KMS-11 (cell line): ENCODE results near the gene PPA2.

ENCODE experiments used
- H2AFZ ChIP-seq: fragments of 200-600 bp; sonication (generic); 2 replicates; pipeline ENCODE4 v1.6.1; 2016; ENCODE audit warnings: antibody characterized with exemption, mixed run types, low read depth
- H3K27ac ChIP-seq: fragments of 200-600 bp; sonication (generic); 2 replicates; pipeline ENCODE4 v1.6.1; 2016; ENCODE audit warnings: mild to moderate bottlenecking, mixed run types
- H3K27me3 ChIP-seq: fragments of 200-600 bp; sonication (generic); 2 replicates; pipeline ENCODE4 v1.6.1; 2017; ENCODE audit warnings: mild to moderate bottlenecking, low read depth, mixed run types, moderate library complexity; ENCODE audit not compliant: insufficient read depth
- H3K36me3 ChIP-seq: fragments of 200-600 bp; sonication (generic); 2 replicates; pipeline ENCODE4 v1.6.1; 2017; ENCODE audit warnings: mild to moderate bottlenecking, mixed run types; ENCODE audit not compliant: insufficient read depth
- H3K4me1 ChIP-seq: fragments of 200-600 bp; sonication (generic); 2 replicates; pipeline ENCODE4 v1.6.1; 2016; ENCODE audit warnings: mild to moderate bottlenecking, low read depth, mixed run types; ENCODE audit not compliant: poor library complexity, severe bottlenecking
- H3K4me2 ChIP-seq: fragments of 200-600 bp; sonication (generic); 2 replicates; pipeline ENCODE4 v1.7.0; 2016; ENCODE audit warnings: mild to moderate bottlenecking, mixed run types
- H3K4me3 ChIP-seq: fragments of 200-600 bp; sonication (generic); IDR thresholded peaks from 2 replicates; pipeline ENCODE4 v1.6.1; 2017; ENCODE audit warnings: low read depth, low read length, mixed read lengths; ENCODE audit not compliant: insufficient read depth
- H3K79me2 ChIP-seq: fragments of 200-600 bp; sonication (generic); 2 replicates; pipeline ENCODE4 v1.6.1; 2016; ENCODE audit warnings: low read depth, mixed run types; ENCODE audit not compliant: insufficient read depth
- H3K9ac ChIP-seq: fragments of 200-600 bp; sonication (generic); 2 replicates; pipeline ENCODE4 v1.6.1; 2016; ENCODE audit warnings: mild to moderate bottlenecking, mixed run types
- H4K20me1 ChIP-seq: fragments of 200-600 bp; sonication (generic); 2 replicates; pipeline ENCODE4 v1.6.1; 2016; ENCODE audit warnings: mild to moderate bottlenecking, mixed run types; ENCODE audit not compliant: insufficient read depth
- TF ChIP-seq, protein P1 (sequence below): fragments of 200-600 bp; sonication (generic); conservative IDR thresholded peaks from 2 replicates; pipeline ENCODE4 v1.6.1; 2017; ENCODE audit warnings: low read depth, mild to moderate bottlenecking, antibody characterized with exemption, low read length, moderate library complexity, mixed read lengths

The PPA2 gene

DNA sequence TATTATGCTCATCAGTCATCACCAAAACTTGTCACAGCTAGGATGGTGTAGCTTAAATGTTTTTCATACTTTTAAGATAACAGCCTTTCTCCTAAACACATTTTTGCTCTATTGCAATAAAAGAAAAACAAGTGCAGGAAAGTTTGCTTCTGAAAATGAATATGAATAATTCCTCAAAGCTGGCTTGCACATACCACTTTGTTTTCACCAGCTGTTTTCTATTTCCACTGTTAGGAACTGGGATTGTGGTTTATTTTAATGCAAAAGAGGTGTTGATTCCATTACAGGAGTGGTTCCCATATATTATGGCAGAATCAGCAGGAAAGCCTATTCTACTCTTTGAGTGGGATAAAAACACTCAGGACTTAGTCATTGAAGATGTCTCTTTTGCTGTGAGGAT, 145.9 kb downstream of the PPA2 start:
- TF ChIP-seq, protein P1, sequence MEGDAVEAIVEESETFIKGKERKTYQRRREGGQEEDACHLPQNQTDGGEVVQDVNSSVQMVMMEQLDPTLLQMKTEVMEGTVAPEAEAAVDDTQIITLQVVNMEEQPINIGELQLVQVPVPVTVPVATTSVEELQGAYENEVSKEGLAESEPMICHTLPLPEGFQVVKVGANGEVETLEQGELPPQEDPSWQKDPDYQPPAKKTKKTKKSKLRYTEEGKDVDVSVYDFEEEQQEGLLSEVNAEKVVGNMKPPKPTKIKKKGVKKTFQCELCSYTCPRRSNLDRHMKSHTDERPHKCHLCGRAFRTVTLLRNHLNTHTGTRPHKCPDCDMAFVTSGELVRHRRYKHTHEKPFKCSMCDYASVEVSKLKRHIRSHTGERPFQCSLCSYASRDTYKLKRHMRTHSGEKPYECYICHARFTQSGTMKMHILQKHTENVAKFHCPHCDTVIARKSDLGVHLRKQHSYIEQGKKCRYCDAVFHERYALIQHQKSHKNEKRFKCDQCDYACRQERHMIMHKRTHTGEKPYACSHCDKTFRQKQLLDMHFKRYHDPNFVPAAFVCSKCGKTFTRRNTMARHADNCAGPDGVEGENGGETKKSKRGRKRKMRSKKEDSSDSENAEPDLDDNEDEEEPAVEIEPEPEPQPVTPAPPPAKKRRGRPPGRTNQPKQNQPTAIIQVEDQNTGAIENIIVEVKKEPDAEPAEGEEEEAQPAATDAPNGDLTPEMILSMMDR: no peak

DNA sequence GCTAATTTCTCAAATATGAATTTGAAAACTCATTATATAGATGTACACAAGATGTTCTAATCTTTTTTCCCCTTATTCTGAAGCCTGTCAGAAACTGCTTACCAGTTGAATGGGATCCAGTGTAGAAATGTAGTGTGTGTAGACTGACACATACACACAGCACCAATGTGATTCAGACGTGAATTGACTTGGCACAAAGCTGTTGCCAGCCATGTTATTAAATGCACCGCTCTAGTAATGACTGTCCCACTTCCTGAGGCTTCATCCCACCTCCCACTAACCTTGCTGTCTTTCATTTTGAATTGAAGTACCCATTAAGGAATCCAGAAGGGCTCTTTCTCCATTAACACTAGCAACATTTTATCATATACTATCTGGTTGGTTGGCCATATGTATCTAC, 146.6 kb downstream of the PPA2 start:
- Histone ChIP-seq H2AFZ (no peak overlapping the region), H3K9ac (no peak overlapping the region), H3K79me2 (no peaks in the 10 kb centered on the region), H3K4me2 (no peak overlapping the region), H3K27ac (no peak overlapping the region), H3K4me1 (no peaks in the 10 kb centered on the region), H3K36me3 (no peaks in the 10 kb centered on the region), H3K27me3 (no peaks in the 10 kb centered on the region), H4K20me1 (no peaks in the 10 kb centered on the region), H3K4me3 (no peak overlapping the region)
- TF ChIP-seq, protein P1: no peak

More for the DNA sequence above, 145.9 kb downstream of the PPA2 start:
- no peaks in the 10 kb centered on the region for H3K4me1 ChIP-seq
- no peaks in the 10 kb centered on the region for H4K20me1 ChIP-seq
- H3K9ac ChIP-seq: no peak overlapping the region
- no peaks in the 10 kb centered on the region for H3K27me3 ChIP-seq
- no peak overlapping the region for H3K4me3 ChIP-seq
- H3K79me2 ChIP-seq: no peaks in the 10 kb centered on the region
- H2AFZ ChIP-seq: no peak overlapping the region
- no peaks in the 10 kb centered on the region for H3K36me3 ChIP-seq
- H3K27ac ChIP-seq: no peak overlapping the region
- no peak overlapping the region for H3K4me2 ChIP-seq
